Measurements from ENCODE around the gene KLHL26. TPM values are rescaled to one million over a fixed set of nuclear protein-coding genes. Genes with fewer than 3 reads are reported as not detected.

KLHL26 gene
- total RNA-seq, 1 experiment from 2014 or later = 17.1 TPM

DNA sequence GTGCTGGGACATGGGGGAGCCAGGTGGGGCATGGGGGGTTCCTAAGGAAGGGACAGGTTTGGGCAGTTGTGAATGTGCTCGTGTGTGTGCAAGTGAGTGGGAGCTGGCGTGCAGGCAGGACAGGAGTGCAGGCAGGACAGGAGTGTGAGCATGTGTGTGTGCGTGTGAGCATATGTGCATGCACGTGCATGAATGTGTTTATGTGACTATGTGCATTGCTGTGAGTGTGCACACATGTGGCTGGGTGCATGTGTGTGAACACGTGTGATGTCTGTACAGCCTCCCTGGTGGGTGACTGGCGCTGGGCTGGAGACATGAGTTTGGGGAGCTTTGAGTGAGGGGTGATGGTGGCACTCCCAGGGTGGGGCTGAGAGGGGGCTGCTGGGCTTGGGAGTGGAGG, 80.0 kb downstream of the KLHL26 start:
- intact Hi-C loops (cut with micrococcal nuclease) = no loop called here
- Histone ChIP-seq H3K9ac (ENCODE audit: low read length) (no peak overlapping the region), H2AFZ (ENCODE audit: low read depth, low read length, poor library complexity, severe bottlenecking) (no peak overlapping the region), H3K27ac (ENCODE audit: low read depth, low read length) (no peak overlapping the region), H3K9me2 (ENCODE audit: insufficient read depth) (no peaks in the 10 kb centered on the region), H3K79me2 (ENCODE audit: insufficient read depth, low read length) (no peaks in the 10 kb centered on the region), H3K4me2 (ENCODE audit: low read length) (no peak overlapping the region), H3K36me3 (ENCODE audit: control insufficient read depth in 1 of 2, insufficient read depth in 2 of 2, low read length in 2 of 2) (no peaks in the 10 kb centered on the region), H3K9me3 (ENCODE audit: control insufficient read depth in 1 of 2, insufficient read depth in 1 of 2, low read depth in 1 of 2, low read length in 2 of 2) (no peaks in the 10 kb centered on the region), H4K20me1 (ENCODE audit: insufficient read depth) (no peaks in the 10 kb centered on the region), H3K27me3 (ENCODE audit: insufficient read depth, low read length) (no peaks in the 10 kb centered on the region), H3K4me1 (ENCODE audit: control insufficient read depth in 1 of 2, insufficient read depth in 2 of 2, low read length in 2 of 2) (no peaks in the 10 kb centered on the region), H3K4me3 (replicated peaks in 1 of 2; ENCODE audit: low read depth in 1 of 2, low read length in 2 of 2) (no peak overlapping the region)
- ChIA-PET RAD21 (ENCODE audit: low non-redundant PET in 1 of 2, low total read pairs in 2 of 2, uncharacterized antibody in 2 of 2, unreplicated experiment in 2 of 2) (no interaction called here), CTCF (no interaction called here), POLR2A (no interaction called here)
- ATAC-seq = no peak
- DNase-seq (ENCODE audit: low read depth, low spot score) = no peak
- no peak for TF ChIP-seq CBX3 (IDR thresholded peaks at IDR 0.05; ENCODE audit: low read depth)
- TF ChIP-seq EZH2phosphoT487 (IDR thresholded peaks at IDR 0.05; ENCODE audit: borderline replicate concordance) = no peak
- no peak for TF ChIP-seq FOSL1 (IDR thresholded peaks at IDR 0.05; ENCODE audit: low read depth)
- TF ChIP-seq SRF (IDR thresholded peaks at IDR 0.05; ENCODE audit: low read depth) = no peak
- no peak for TF ChIP-seq ATF3 (IDR thresholded peaks at IDR 0.05)
- TF ChIP-seq, protein P1, sequence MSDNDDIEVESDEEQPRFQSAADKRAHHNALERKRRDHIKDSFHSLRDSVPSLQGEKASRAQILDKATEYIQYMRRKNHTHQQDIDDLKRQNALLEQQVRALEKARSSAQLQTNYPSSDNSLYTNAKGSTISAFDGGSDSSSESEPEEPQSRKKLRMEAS (IDR thresholded peaks at IDR 0.05) = no peak
- TF ChIP-seq, protein P2, sequence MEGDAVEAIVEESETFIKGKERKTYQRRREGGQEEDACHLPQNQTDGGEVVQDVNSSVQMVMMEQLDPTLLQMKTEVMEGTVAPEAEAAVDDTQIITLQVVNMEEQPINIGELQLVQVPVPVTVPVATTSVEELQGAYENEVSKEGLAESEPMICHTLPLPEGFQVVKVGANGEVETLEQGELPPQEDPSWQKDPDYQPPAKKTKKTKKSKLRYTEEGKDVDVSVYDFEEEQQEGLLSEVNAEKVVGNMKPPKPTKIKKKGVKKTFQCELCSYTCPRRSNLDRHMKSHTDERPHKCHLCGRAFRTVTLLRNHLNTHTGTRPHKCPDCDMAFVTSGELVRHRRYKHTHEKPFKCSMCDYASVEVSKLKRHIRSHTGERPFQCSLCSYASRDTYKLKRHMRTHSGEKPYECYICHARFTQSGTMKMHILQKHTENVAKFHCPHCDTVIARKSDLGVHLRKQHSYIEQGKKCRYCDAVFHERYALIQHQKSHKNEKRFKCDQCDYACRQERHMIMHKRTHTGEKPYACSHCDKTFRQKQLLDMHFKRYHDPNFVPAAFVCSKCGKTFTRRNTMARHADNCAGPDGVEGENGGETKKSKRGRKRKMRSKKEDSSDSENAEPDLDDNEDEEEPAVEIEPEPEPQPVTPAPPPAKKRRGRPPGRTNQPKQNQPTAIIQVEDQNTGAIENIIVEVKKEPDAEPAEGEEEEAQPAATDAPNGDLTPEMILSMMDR (IDR thresholded peaks at IDR 0.05 in 2 of 3, conservative IDR thresholded peaks at IDR 0.05 in 1 of 3; ENCODE audit: borderline replicate concordance in 1 of 3, insufficient read depth in 1 of 3, low read depth in 2 of 3, low read length in 2 of 3) = no peak
- TF ChIP-seq JUND (IDR thresholded peaks at IDR 0.05) = no peak
- no peak for TF ChIP-seq RAD21 (IDR thresholded peaks at IDR 0.05; ENCODE audit: low read depth)
- TF ChIP-seq YY1 (IDR thresholded peaks at IDR 0.05; ENCODE audit: extremely low read depth, insufficient replicate concordance, low read depth, low read length) = no peak
- TF ChIP-seq EGR1 (IDR thresholded peaks at IDR 0.05; ENCODE audit: low read depth) = no peak
- TF ChIP-seq REST (IDR thresholded peaks at IDR 0.05; ENCODE audit: low read depth) = no peak
- no peak for TF ChIP-seq ZNF274 (IDR thresholded peaks at IDR 0.05; ENCODE audit: low read depth, low read length)
- TF ChIP-seq ZBTB33 (IDR thresholded peaks at IDR 0.05; ENCODE audit: extremely low read depth, insufficient replicate concordance, low read length) = no peak
- no peak for TF ChIP-seq POLR2A (IDR thresholded peaks at IDR 0.05; ENCODE audit: borderline replicate concordance, extremely low read depth, insufficient read depth, insufficient read length)
- TF ChIP-seq SP1 (IDR thresholded peaks at IDR 0.05; ENCODE audit: low read depth) = no peak
- no peak for TF ChIP-seq POLR2AphosphoS5 (IDR thresholded peaks at IDR 0.05; ENCODE audit: low read depth, low read length)
- TF ChIP-seq ELF1 (IDR thresholded peaks at IDR 0.05; ENCODE audit: borderline replicate concordance, low read depth) = no peak
- no peak for TF ChIP-seq SIN3A (IDR thresholded peaks at IDR 0.05; ENCODE audit: low read depth)
- no peak for TF ChIP-seq CEBPB (IDR thresholded peaks at IDR 0.05; ENCODE audit: low read depth)
- no TSS peak for BruUV-seq (replicated peaks)

Measured in HCT116 (cell line).